HG03469 (cell line): ENCODE data around the gene MRPS22.

Experiments used
- ATAC-seq: cut with Tn5 transposase; IDR thresholded peaks from one replicate; pipeline ENCODE4 v1.9.1; 2021; ENCODE audit warnings: mild to moderate bottlenecking, moderate library complexity, moderate number of reproducible peaks; ENCODE audit not compliant: unreplicated experiment

MRPS22 gene

DNA sequence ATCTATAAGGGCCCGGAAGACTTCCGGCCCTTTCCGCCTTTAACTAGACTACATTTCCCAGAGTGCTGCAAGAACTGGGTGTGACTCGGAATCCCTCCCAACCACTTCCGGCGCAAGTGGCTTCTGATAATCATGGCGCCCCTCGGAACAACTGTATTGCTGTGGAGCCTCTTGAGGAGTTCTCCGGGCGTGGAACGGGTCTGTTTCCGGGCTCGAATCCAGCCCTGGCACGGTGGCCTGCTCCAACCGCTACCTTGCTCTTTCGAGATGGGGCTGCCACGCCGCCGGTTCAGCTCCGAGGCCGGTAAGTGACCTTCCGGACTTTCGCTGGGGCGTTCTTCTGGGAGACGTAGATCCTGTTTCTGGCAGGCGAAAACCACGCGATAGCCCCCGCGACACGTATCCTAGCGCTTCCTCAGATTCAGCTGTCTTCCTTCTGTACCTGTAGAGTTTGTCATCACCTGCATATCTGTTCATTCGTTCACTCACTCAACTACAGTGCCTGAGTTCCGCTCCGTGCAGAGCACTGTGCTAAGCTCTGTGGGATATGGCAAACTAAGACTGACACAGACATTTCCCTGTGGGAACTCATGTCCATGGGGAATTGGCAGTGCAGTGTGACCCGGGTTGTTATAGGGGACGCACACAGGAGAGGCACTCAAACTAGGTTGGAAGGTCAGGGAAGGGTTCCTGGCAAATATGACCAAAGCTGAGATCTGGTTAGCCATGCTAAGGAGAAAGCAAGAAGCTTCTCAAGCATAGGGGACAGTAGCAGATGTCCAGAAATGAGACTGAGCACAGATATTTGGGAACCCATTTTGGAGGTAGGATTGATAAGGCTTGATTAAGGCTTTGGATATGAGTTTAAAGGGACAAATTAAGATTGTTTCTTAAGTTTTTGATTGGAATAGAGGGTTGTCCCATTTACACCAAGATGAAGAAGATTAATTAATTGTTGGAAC lies at the start of gene MRPS22:
MRPS22 (plus strand) TSS at position 126 of the 962 bp plus-strand sequence; CDS start at position 133, 7 bp downstream.
- ATAC-seq: peak; percentile 82

DNA sequence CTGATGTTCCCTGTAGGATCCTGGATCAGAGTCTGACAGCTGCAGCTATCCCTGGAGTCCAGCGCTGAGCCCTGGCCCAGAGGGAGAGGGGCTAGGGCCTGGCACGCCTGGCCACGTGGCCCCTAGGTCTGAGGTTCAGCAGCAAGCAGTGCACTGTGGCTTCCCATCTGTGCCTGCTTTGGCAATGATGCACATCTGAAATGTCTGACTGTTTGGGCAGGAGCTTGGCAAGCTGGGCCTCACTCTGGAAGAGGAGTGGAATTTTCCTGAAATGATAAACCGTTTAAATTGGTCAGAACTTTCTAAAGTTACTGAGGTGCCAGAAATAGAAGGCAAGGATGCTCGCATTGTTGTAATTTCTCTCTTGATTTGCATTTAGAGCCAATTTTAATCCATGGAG lies 48.8 kb upstream of the MRPS22 start:
- ATAC-seq: no peak

DNA sequence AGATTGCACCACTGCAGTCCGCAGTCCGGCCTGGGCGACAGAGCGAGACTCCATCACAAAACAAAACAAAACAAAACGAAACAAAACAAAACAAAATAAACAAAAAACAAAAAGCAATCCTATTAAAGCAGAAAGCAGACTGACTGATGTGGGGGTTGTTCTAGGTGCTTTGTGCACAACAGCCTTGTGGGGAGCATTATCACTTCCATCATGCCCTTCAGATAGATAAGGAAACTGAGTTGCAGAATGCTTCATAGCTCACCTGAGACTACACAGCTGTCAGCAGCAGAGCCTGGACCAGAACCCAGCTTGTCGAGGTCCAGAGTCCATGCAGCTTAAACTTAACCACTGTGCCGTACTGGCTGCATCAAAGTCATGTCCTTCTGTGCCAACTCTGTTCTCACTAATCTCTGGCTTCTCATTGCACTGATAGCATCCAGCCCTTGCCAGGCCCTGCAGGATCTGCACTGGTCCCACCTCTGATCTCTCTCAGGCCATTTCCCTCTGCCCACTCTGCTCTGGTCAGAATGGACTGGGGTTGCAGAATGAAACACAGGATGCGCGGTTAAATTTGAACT lies 47.6 kb upstream of the MRPS22 start:
- no peak for ATAC-seq

DNA sequence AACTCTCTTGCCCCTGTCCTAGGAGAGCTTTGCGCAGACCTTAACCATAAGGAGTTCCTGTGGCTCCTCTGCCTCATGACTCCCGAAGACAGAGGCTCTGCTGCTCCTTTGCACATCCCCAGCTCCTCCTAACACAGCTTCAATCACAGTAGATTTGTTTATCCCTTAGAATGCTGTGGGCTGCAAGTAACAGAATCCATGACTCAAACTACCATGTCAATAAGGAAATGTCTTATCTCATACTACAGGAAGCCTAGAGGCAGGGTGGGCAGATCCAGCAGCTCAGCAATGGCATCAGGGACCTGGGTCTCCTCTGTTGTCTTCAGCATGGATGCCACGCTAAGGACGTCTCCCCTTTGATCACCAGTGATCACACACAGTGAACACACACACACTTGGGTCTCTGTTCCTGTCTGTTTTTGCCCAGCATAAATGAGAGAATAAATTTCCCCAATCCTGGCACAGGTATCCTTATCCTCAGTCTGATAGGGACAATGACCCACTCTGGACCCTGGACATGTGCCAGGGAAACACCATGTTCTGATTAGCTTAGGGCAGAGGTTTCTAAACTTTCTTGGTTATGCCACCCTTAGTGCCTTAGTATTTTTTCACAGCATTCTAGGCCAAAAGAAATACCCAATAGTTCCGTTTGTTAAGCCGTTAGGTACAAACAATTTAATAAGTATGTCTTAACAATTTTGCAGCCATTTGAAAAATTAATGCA lies 46.1 kb upstream of the MRPS22 start:
- no peak for ATAC-seq

DNA sequence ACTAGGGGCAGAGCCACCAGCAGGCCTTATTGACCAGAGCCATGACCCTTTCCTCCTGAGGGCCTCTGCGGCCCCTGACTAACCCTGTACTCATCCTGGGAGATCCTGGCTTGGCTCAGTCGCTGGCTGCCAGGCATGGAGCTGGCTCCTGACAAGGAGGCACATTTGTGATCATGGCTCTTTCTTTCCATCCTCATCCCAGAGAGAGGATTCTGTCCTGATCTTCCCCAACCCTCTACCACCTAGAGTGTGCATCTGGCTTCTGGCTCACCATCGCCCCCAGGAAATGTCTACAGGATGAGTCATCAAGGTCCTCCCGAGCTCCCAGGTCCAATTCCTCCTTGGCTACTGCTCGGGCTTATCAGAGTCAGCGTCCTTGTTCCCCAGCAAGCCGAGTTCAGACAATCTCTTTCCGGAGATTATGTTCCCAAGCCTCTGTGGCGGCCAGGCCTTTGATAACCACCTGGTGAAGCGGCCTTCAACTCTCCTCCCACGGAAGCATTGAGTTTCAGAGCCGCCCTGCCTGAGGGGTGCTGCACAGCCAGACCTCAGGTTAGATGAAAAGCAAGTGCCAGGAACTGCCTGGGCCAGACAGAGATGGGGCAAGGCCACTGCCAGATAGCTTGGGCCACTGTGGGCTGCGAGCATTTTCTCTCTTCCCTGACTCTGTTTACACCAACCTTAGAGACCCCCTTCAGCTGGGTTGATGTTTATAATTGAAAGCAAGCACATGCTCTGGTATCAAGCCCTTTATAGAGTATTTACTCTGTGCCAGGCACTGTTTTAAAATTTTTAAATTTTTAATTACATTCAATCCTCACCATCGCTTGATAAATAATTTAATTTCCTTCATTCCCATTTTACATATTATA lies 44.3 kb upstream of the MRPS22 start:
- ATAC-seq: no peak

DNA sequence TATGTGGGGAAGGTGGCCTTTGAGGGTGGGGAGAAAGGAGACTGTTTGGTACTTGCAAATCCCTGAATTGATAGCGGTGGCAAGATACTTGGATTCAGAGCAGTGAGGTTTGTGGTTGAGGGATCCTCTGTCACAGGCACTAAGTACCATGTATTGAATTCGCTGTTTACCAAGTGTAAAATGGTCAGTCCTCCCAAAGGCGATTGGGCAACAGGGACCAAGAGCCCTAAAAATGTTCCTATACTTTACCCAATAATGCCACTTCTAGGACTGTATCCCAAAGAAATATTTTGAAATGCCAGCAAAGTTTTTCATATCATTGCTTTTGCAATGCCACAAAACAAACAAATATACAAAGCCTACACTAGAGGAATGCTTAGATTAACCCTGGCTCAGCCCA lies 43.4 kb upstream of the MRPS22 start:
- no peak for ATAC-seq

DNA sequence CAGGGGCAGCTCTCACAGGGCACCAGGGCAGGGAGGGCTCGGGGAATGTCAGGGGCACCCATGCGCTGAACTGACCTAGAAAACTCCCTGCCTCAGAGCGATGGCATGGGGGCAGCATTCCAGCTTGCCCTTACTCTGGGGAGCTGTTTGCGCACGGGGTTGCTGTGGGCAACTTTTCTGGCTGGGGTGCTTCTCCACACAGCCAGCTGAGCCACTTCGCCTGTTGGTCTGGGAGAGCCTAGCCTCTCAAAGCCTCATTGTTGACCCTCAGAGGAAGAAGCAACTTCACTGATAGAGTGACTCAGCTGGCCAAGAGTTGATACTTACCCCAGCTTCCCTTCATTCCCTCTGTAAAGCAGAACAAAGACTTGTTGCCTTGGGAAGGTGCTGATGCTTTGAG lies 42.6 kb upstream of the MRPS22 start:
- no peak for ATAC-seq

DNA sequence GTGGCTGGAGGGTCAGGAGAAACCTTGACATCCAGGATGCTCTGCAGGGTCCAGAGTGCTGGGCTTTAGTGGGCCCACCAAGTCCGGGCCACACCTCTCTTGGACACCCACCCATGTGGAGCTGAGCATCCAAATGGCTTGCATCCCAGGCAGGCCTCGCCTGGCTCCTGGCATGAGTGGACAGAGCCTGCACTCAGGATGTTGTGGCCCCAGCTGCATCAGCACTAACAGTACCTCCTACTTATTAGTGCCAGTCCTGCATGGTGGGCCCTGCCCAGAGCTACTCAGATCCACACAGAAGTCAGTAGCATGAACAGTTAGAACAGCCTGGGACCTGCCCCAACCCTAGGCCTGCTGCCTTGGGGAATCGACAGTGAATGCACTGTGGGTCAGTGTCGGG lies 42.2 kb upstream of the MRPS22 start:
- ATAC-seq: no peak

DNA sequence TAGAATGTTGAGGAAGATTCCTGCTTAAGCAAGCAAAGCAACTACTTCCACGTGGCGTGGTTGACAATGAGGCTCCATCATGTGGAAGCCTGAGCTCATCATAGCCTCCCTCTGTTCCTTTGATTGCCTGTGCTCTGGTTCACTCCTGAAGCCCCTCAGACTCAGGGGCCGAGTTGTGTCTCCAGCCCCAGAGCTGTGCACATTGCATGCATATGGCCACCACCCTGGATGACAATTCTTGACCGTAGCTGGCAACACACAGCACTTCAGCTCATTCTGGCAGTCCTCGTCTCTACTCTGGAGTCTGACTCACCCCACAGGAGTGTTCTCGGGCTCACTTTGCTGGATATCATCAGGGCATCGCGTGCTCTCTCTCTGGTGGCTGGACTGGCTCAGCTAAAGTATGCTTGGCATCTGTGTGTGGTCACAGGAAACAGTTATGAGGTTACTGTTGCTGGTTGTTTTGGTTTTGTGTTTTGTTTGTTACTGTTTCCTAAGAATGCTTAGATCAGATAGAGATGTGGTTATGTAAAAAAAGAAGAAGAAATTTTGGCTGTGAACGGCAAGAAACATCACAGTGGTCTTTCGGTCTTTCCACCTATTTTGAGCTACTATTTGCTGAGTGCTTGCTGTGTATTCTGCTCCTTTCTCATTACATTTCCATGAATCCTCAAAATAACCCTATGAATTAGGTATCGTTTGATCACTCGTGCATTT lies 41.6 kb upstream of the MRPS22 start:
- no peak for ATAC-seq

DNA sequence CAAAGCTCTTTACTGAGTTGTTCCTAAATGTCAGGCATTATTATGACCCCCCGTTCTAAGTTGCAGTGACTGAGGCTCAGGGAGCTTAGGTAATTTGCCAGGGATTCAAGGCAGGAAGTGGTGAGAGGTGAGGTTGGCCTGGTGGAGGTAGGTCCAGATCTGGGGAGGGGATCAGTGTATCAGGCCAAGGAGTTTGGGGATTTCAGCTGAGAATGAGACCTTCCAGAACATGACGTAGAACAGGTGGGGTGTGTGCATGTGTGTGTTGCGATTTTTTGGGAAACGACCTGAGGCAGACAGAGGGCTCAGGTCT lies 41.1 kb upstream of the MRPS22 start:
- ATAC-seq: no peak

DNA sequence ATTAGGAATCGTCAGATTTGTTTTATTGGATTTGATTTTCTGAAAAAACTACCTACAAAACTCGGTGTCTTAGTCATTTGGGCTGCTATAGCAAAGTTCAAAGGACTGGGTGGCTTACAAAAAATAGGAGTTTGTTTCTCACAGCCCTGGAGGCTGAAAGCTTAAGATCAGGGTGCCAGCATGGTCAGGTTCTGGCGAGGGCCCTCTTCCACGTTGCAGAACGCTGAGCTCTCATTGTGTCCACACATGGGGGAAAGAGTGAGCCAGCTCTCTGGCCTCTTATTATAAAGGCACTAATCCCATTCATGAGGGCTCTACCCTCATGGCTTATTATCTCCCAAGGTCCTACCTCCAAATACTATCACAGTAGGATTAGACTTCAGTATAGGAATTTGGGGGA lies 40.6 kb upstream of the MRPS22 start:
- ATAC-seq: no peak

DNA sequence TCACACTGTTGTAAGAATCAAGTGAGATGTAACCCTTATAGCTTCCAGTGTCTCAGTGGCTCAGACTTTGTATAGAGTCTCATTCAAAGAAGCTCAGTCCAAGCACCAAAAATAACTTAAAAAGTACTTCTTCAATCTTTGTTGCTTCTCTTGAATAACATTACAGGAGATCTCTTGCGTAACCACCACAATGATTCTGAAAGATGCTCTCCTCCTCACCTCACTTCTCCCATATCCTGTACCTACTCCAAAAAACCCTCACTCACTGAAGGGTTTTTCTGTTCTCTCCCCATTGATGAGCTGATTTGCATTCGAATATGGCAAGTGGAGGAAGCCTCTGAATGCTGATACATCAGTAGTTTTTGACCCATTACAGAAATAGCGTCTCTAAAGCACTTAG lies 39.4 kb upstream of the MRPS22 start:
- no peak for ATAC-seq

DNA sequence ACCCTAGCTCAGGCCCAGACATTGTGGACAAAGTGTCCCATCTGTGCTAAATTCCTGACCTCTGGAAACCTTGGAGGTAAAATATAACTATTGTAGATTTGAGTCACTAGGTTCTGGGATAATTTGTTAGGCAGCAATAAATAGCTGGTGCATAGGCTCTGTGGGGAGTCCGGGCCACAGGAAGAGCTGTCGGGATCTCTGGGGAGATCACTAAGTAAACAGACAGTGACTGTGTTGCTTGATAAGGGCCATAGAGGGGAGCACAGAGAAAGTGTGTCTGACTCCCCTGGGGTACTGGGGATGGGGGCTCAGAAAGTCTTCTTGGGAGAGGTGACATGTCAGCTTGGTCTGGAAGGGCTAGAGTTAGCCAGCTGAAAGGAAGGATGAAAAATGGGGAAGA lies 37.7 kb upstream of the MRPS22 start:
- no peak for ATAC-seq

DNA sequence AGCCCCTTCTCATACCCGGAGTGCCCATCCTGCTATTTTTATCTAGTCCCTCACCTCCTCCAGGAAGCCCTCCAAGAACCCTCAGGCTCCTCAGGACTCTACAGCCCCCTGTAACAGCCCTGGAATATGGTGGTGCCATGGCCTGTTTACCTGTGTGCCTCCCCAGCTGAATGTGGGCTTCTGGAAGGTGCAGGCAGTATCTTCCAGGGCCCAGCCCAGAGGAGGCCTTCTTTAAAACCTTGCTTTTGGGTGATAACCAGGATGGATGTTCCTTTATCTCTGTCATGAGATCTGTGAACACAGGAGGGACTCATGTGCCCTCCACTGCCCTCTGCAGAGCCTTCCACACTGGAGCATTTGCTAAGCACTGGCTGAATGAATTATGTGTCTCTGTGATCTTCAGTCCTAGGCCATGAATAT lies 36.7 kb upstream of the MRPS22 start:
- ATAC-seq: no peak

DNA sequence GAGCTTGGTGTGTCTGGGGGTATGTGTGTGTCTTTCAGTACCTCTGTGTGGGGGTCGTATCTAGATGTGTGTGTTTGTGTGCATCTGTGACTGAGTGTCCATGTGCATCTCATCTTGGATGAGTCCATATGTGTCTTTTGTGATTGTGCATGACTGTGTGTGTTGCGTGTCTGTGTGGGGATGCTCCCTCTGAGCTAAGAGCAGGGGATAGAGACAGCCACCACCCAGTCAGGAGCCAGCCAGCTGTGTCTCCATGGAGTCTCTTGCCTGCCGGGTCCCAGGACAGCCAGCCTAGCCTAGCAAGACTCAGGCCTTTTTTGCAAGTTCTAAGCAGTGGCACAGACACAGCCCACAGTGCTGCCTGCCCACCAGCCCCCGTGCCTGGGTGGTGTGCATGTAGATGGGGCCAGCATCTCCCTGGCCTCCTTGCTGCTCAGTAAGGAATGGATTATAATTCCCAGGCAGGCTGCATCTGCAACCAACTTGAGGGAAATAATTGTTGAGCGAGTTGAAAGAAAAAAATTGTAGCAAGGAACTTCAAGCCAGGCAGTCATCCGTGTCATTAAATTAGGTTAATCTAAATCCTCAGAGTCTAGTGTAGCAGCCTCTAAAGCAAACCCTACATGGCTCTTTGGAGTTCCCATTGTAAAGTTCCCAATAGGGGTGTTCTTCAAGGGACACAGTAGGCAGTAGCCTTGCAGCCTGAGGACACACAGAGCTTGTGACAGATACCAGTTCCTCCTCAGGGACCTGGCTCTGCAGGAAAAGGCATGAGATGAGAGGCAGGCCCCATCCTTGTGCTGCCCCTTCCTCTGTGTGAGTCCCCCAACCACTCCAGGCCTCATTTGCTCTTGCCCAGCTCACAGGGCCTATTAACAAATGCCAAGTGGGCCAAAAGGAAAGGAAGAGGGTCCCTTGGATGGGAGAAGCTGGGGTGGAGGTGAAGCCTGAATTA lies 35.9 kb upstream of the MRPS22 start:
- no peak for ATAC-seq

DNA sequence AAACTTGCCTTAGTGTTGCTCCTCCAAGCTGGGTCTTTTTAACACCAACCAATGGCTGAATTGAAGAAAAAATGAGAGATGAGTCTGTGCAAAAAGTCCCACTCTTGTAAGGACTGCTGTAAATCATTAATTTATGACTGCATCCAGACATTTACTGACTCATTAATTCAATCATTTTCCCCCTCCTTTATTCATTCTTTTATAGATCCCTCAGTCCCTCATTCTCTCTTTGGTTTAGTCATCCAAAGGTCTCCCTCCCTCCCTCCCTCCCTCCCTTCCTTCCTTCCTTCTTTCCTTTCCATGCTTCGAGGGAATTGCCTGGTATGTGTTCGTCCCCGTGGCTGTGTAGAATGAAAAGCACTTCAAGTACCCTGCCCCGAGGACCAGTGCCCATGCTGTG lies 35.3 kb upstream of the MRPS22 start:
- ATAC-seq: no peak

DNA sequence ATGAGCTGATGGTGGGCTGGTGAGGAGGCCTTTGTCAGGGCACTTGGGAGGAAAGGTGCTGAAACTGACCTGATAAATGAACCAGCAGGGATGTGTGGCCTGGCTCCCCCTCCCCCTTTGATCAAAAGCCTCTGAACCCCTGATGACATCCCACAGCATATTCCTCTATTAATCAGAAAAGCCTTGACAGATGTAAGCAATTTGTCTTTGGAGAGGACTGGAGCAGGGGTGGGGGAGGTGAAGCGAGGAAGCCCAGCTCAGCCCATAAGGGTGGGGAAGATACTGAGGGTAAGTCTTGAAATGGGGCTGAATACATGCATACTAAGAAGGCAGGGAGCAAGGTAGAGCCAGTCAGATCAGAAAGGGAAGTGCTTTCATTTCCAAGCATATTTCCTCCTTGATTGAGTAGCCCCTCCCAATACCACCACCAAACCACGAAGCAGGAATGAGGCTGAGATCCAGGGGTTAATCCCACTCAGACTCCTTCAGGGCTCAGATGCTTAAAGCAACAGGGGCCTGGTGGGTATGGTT lies 34.7 kb upstream of the MRPS22 start:
- no peak for ATAC-seq

DNA sequence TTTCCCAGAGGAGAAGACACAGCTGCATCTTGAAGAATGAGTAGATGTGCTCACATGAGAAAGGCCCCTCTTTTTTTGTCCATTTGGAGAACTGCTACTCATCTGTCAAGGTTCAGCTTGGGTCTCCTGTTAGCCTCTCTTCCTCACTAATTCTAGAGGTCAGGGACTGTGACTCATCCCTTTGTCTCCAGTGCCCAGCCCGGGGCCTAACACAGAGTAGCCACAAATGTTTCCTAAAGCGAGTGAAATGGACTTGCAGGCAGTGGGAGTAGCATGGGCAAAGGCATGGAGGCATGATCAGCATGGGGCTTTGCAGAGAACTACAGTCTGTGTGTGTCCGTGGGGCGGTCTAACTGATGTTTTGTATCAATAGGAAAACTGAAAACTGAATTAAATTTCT lies 33.9 kb upstream of the MRPS22 start:
- no peak for ATAC-seq

DNA sequence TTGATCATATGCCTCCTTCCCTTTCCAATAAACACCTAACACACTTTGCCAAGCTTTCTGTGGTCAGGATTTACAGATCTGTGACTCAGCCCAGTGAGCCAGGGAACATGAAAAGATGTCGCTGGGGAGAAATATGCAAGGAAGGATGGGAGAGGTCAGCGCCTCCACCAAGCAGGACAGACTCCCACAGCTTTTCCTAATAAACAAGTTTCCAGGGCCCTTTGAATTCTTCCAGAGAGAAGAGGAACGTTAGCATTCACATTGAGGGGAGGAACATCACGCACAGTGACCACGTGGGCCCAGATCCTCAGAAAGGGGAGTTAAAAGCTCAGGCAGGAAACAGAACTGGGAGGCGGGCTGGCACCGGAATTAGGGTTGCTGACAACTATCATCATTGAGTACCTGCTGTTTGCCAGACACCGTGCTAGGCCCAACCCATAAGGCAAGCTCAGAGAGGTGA lies 33.3 kb upstream of the MRPS22 start:
- no peak for ATAC-seq
